Endothelial cell of umbilical vein (primary cell): ENCODE measurements around the gene PPP2R5D.

ENCODE experiments used
- MYC ChIP-seq: IDR thresholded peaks from one replicate; pipeline ENCODE4 v1.6.1; 2011; ENCODE audit warnings: mild to moderate bottlenecking, low read depth, low read length
- TF ChIP-seq, protein P1 (sequence below), 2 donors: IDR thresholded peaks; 1 replicate in 1 of 2; 2 replicates in 1 of 2; pipeline ENCODE4 v1.5.1; 2011; ENCODE audit warnings: low read length in 2 of 2, mild to moderate bottlenecking in 2 of 2, moderate library complexity in 2 of 2, control low read depth in 1 of 2, inconsistent platforms in 1 of 2, low read depth in 1 of 2; ENCODE audit not compliant: insufficient read depth in 1 of 2; ENCODE audit errors: extremely low read depth in 1 of 2

DNA sequence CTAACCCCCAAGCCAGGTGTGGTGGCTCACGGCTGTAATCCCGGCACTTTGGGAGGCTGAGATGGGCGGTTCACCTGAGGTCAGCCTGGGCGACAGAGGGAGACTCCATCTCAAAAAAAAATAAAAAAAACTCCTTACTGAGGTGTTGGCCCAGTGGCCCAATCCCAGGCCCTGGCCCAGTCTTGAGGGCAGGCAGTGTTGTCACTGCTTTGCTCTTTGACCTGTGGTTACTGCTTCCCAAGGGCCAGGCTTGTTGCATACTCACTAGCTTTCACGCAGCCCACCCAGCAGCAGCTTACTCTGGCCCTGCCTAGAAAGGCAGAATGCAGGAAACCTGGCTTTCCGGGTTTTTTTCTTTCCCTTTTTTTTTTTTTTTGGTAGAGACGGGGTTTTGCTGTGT lies 41.9 kb upstream of the PPP2R5D start:
- TF ChIP-seq MYC: no peak
- TF ChIP-seq, protein P1, sequence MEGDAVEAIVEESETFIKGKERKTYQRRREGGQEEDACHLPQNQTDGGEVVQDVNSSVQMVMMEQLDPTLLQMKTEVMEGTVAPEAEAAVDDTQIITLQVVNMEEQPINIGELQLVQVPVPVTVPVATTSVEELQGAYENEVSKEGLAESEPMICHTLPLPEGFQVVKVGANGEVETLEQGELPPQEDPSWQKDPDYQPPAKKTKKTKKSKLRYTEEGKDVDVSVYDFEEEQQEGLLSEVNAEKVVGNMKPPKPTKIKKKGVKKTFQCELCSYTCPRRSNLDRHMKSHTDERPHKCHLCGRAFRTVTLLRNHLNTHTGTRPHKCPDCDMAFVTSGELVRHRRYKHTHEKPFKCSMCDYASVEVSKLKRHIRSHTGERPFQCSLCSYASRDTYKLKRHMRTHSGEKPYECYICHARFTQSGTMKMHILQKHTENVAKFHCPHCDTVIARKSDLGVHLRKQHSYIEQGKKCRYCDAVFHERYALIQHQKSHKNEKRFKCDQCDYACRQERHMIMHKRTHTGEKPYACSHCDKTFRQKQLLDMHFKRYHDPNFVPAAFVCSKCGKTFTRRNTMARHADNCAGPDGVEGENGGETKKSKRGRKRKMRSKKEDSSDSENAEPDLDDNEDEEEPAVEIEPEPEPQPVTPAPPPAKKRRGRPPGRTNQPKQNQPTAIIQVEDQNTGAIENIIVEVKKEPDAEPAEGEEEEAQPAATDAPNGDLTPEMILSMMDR (IDR thresholded peaks at IDR 0.05; ENCODE audit: extremely low read depth in 1 of 2, insufficient read depth in 1 of 2, low read depth in 1 of 2, low read length in 2 of 2): no peak
